ENCODE data around the gene GCGR.

The GCGR gene

DNA sequence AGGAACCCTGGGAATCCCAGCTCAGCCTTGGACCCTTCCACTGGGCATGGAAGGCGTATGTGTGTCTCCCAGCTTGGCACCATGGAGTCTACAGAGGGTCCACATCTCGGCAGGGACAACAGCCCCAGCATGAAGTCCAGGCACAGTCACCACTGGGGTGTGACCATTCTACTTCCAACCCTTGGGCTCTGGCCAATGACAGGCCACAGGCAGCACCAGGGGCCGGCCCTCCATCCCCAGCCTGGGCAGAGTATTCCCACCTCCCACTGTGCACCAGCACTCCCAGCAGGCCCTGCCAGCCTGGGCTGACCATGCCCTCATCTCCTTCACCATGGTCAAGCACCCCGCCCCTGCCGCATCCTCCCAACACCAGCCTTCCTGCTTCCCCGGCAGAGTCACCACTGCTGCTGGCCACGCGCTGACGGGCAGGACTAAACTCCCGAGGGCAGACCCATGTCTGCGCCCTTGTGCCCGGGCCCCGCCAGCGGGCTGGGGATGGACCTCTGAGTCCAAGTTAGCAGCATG lies 40.4 kb downstream of the GCGR start:
- no peak overlapping the region for H3K4me3 ChIP-seq (ENCODE audit: low read length)
- no peak for TF ChIP-seq ZNF274 (IDR thresholded peaks at IDR 0.05; ENCODE audit: low read depth, low read length)

DNA sequence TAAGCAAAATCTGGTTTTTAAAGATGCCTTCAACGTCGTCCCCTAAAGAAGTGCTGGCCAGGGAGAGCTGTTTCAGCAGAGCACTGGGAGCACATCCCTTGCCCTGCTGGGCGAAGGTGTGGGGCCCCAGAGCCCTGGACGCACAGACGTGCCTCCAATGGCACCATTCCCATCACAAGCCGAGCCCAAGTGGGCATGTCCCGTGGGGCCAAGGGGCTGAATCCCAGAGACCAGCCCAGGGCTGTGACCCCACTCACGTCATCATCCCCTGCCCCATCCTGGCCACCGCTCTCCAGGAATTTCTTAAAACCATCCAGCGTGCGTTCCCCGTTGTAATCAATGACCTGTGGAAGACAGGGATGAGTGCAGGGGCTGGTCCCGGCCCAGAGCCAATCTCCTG lies 40.9 kb downstream of the GCGR start:
- TF ChIP-seq ZNF274 (IDR thresholded peaks at IDR 0.05; ENCODE audit: low read depth, low read length): no peak
- H3K4me3 ChIP-seq (ENCODE audit: low read length): no peak overlapping the region

DNA sequence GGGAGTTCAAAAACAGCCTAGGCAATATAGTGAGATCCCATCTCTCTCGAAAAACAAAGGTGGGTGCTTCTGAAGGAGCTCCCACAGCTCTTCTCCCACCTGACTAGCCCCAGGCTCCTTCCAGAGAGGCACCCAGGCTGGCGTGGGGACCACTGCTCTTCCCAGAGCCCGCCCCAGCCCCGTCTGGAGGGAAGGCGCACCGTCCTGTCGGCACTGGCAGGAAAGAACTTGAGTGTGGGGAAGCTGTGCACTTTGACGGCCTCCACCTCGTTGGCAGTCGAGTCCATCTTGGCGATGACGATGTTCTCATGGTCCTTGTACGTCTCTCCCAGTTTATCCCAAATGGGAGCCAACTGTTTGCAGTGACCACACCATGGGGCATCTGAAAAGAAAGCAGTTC lies 41.4 kb downstream of the GCGR start:
- TF ChIP-seq ZNF274 (IDR thresholded peaks at IDR 0.05; ENCODE audit: low read depth, low read length): no peak
- H3K4me3 ChIP-seq (ENCODE audit: low read length): no peak overlapping the region

DNA sequence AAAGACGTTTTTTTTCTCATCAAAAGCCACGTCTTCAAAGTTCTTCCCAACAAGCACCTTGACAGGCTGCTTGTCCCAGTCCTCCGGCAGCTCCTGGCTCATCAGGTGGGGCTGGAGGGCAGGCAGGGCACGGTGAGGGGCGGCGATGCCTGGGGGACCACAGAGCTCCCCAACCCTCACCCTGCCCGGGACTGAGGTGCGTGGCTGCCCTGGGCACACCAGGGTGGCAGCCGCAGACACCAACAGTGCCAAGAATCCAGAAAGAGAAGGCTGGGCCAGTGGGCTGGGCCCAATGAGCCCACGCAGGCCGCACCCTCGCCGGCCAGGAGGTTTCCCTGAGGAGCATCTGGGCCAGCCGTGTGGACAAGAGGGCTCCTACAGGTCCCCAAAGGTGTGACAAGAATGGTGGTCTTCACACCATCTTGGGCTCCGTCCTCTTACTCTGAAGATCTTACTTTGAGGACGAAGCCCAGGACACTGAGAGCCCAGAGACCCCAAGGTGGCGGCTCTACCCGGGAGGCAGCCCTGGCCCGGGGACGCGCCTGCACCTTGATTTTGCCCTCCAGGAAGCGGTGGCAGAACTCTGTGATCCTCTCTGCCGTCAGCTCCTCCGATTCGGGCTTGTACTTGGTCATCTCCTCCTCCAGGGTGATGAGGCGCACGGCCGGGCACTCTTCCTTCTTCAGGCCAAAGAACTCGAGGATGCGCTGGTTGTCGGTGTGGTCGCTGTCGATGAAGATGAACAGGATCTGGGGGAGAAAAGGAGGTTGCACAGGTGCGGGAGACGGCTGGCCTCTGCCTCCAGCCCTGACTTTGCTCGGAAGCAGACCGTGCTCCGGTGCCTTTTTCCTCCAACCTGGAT lies 42.2 kb downstream of the GCGR start:
- no peak overlapping the region for H3K4me3 ChIP-seq (ENCODE audit: low read length)
- no peak for TF ChIP-seq ZNF274 (IDR thresholded peaks at IDR 0.05; ENCODE audit: low read depth, low read length)

DNA sequence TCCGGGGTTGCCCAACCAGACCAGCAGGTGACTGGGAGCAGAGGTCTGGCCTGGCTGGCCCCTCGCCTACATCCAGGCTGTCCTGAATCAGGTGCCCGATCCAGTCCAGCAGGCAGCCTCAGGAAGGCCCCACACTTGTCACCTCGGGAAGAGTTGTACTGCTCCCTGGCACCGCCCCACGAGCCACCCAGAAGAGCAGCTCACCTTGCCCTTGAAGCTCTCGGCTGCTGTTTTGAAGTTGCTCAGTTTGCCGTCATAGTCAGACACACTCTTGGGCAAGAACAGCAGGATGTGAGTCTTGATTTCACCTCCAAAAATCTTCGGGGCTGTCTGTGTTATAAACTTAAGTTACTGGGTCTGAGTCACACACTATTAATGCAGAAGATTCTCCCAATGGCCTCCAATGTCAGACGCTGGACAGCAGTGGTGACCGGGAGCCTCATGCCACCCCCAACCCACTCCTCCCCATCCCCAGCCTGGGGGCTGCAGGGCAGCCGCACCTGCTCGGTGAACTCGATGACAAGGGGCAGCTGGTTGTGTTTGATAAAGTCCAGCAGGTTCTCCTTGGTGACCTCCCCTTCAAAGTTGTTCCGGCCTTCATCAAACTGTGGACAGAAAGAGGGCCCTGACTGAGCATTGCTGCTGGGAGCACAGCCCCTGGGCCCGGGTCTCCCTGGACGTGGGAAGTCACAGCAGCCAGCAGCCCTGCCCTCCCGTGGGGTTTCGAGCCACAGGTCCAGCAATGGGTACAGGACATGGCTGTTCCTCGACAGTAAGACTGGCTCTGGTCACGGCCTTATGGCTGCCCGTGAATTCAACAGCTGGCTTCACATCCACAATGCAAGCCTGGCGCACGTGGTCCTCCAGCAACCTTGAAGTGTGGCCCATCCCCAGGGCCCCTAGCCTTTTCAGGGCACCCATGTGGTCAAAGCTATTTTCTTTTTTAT lies 43.1 kb downstream of the GCGR start:
- no peak overlapping the region for H3K4me3 ChIP-seq (ENCODE audit: low read length)
- no peak for TF ChIP-seq ZNF274 (IDR thresholded peaks at IDR 0.05; ENCODE audit: low read depth, low read length)

DNA sequence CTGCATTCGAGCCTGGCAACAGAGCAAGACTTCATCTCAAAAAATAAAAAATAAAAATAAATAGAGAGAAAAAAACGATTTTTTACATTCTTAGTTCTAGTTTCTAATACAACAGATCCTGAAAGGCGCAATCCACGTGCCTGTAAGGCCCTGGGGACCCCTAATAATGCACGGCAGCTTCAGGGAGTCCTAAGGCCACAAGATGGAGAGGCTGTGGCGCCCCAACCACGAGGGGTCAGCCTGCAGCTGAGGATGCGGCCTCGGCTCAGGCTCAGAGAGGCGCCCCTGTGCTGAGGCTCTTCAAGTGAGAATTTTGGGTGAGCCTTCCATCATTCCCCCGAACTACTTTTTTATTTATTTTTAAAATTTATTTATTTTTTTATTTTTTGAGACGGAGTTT lies 45.5 kb downstream of the GCGR start:
- no peak for TF ChIP-seq ZNF274 (IDR thresholded peaks at IDR 0.05; ENCODE audit: low read depth, low read length)

DNA sequence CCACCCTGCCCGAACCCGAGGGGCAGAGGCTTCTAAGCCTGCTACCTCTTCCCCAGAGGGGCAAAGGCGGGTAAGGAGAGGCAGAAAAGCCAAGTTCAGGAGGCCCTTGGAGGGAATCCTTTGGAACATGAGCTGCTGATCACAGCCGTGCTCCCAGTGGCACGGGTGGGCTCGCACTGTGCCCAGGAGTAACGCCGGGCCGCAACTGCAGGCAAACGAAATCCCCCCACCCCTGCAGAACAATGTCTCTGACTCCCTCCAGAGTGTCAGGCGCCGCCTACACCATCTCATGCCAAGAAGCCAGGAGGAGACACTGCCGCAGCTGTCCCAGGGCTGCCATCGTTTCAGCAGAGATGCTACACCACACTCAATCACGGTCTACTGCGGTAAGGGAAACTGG lies 47.5 kb downstream of the GCGR start:
- H3K4me3 ChIP-seq (ENCODE audit: low read length): no peak overlapping the region
- TF ChIP-seq ZNF274 (IDR thresholded peaks at IDR 0.05; ENCODE audit: low read depth, low read length): no peak

More for the DNA sequence above, 45.5 kb downstream of the GCGR start:
- no peak overlapping the region for H3K4me3 ChIP-seq (ENCODE audit: low read length)

DNA sequence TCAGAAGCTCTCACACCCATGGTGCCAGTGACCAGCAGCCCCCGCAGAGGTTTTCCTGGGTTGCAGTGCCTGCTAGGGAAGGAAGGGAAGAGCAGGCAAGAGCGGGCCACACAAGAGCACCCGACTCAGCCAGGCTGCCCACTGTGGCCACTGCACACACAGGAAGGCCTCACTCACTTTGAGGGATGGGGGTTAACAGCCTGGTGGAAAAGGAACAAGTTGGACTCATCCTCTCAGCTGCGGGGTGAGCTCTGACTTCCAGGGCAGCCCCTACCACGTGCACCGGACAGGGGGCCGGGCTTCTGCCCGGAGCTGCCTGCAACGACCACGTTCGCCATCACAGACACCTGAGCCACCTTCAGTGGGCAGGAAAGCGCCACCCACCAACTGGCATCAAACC lies 48.3 kb downstream of the GCGR start:
- no peak overlapping the region for H3K4me3 ChIP-seq (ENCODE audit: low read length)
- TF ChIP-seq ZNF274 (IDR thresholded peaks at IDR 0.05; ENCODE audit: low read depth, low read length): no peak

DNA sequence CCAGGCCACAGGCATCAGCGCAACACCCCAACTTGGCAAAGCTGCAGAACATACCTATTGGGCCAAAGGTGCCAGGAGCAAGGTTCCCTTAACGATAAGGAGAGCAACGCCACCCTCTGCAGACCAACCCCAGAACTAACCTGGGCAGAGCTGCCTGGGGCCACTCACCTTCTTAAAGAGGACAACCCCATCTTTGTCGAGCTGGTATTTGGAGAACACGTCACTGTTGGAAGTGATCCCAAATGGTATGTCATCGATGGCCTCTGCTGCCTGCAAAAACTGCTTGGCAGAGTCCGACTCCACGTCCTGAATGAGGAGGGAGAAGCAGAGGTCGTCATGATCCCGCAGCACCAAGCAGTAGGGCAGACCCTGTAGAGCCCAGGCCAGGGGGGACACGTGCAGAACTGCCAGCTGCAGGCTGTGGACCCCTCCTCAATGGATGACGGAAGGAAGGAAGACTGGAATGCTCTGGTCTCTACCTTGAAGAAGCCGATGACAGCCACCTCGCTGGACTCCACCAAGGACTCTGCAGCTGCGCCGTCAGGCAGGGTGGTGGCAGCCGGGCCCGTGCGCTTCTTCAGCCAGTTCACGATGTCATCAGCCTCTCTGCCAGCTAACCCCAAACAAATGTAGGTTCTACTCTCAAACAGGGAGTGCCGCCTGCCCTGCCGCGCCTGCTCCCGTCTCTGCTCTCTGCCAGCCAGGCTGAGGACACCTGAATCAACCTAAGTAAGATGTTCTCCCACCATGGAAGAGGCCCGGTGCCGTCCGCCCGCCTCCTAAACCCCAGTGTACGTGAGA lies 51.2 kb downstream of the GCGR start:
- H3K4me3 ChIP-seq (ENCODE audit: low read length): no peak overlapping the region
- no peak for TF ChIP-seq ZNF274 (IDR thresholded peaks at IDR 0.05; ENCODE audit: low read depth, low read length)

DNA sequence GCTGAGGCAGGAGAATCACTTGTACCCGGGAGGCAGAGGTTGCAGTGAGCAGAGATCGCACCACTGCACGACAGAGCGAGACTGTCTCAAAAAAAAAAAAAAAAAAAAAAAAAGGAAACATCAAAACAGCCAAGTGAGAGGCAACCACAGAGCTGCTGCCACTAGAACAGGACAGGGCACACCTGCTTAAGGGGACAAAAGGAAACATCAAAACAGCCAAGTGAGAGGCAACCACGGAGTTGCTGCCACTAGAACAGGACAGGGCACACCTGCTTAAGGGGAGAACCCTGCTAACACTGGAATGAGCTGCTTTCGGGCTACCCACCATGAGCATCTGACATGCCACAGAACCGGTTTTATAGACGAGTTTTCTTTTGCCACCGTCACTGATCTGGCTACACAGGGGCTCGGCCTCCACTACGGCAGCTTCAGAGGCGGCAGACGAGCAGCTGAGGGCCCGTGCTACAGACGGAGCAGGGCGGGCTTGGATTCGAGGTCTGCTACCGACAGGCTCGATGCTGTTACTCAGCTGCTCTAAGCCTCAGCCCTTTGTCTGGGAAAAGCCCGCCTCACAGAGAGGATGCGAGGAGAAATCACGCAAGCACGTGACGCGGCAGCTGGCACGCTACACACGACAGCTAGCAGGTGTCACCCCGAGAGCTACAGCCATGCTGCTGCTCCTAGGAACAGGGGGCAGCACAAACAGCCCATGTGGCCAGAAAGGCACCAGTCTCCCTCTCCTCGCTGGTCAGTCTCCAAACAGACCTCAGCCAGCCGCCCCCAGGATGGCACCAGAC lies 54.4 kb downstream of the GCGR start:
- peak overlapping the region; percentile 81; the same call in 1 of the 2 replicates for H3K4me3 ChIP-seq (ENCODE audit: low read length)
- TF ChIP-seq ZNF274 (IDR thresholded peaks at IDR 0.05; ENCODE audit: low read depth, low read length): no peak

DNA sequence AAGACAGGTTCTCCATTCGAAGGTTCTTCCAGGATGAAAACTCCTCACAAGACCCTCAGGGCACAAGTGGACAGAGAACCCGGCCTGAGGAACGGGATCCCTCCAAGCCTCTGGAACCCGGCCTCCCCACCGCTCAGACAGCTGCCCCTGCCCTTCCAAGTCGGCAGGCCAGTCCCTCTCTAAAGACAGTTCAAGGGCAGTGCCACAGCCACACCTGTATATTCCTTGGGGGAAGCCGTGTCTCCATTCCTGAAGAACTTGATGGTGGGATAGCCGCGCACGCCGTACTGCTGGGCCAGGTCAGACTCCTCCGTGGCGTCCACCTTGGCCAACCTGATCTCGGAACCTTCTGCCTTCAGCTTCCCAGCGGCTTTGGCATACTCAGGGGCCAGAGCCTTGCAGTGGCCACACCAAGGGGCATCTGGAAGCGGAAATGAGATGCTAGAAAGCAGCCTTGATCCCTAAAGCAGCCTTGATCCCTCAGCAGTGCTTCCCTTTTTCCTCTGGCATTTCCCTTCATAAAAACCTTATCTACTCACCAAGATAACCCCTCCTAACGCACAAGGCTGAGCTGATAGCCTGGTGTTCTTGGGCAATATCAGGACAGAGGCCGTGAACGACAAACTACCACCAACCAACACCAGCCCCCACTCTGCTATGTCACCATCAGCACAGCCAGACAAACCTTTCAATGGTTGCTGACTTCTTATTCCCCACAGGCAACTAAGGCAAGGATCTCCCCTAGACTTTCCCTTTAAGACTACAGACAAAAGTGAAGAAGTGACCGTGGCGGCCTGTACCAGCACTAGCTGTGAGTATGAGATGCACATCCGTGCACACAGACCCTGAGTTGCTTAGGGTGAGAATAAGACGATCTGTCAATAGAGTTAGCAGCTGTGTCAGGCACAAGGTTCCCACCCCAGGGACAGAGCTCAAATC lies 55.3 kb downstream of the GCGR start:
- TF ChIP-seq ZNF274 (IDR thresholded peaks at IDR 0.05; ENCODE audit: low read depth, low read length): no peak
- peak overlapping the region; percentile 81 for H3K4me3 ChIP-seq (ENCODE audit: low read length)
